GM23338 (cell line): ENCODE results near the gene CMBL. TPM values are rescaled to one million over a fixed set of nuclear protein-coding genes. Genes with fewer than 3 reads are reported as not detected.

Experiments
- NANOG ChIP-seq: IDR thresholded peaks from 2 replicates; pipeline ENCODE4 v1.6.1; 2016; ENCODE audit warnings: antibody characterized with exemption, borderline replicate concordance
- REST ChIP-seq: IDR thresholded peaks from one replicate; pipeline ENCODE4 v1.6.1; 2018; ENCODE audit warnings: antibody characterized with exemption; ENCODE audit not compliant: unreplicated experiment
- ZNF462 ChIP-seq: fragments of 250-450 bp; sonication (Bioruptor Pico); IDR thresholded peaks from 2 replicates; pipeline ENCODE4 v1.5.0; 2020; ENCODE audit warnings: mild to moderate bottlenecking, moderate library complexity
- polyA plus RNA-seq: library from polyadenylated mRNA; unstranded; fragments of >200 nt; fragmentation: Nextera tagmentation; extraction: Ambion mirVana; gene quantifications from 2 replicates; pipeline ENCODE4 v1.2.1, GENCODE V29; 2016
- total RNA-seq: library from RNA; depleted of rRNA; stranded (reverse); fragments of >200 nt; shearing (Covaris generic); gene quantifications from 2 replicates; pipeline ENCODE4 v1.2.3, GENCODE V29; 2014

The CMBL gene
- total and polyA plus RNA-seq, 2 experiments from 2014 or later = 13.2 to 24.1 TPM

GRCh38 chr5:10355071-10355889 is 47.6 kb upstream of the CMBL start (continued):
- TF ChIP-seq ZNF462 (CRISPR knock-in tag) = no peak
- TF ChIP-seq NANOG = no peak
- TF ChIP-seq REST = no peak
